Endothelial cell (in vitro differentiated cells): ENCODE data around the gene NXNL2. TPM values are rescaled to one million over a fixed set of nuclear protein-coding genes. Genes with fewer than 3 reads are reported as not detected.
A peak's percentile ranks its signal among the peaks of the same experiment; 100 is the strongest.

ENCODE experiments used
- DNase-seq: peaks from one replicate; pipeline ENCODE4 v3.0.0; 2021; ENCODE audit warnings: low spot score
- H3K27ac Mint-ChIP-seq: one replicate; pipeline ENCODE4 v1.8.0; 2021; ENCODE audit warnings: mixed read lengths, inconsistent platforms; ENCODE audit not compliant: unreplicated experiment
- H3K27me3 Mint-ChIP-seq: one replicate; pipeline ENCODE4 v1.8.0; 2021; ENCODE audit warnings: mild to moderate bottlenecking, moderate library complexity, mixed read lengths, inconsistent platforms; ENCODE audit not compliant: unreplicated experiment
- H3K36me3 Mint-ChIP-seq: one replicate; pipeline ENCODE4 v1.8.0; 2021; ENCODE audit warnings: mild to moderate bottlenecking, low read depth, mixed read lengths, inconsistent platforms; ENCODE audit not compliant: unreplicated experiment
- H3K4me1 Mint-ChIP-seq: one replicate; pipeline ENCODE4 v1.8.0; 2021; ENCODE audit warnings: mild to moderate bottlenecking, mixed read lengths, inconsistent platforms; ENCODE audit not compliant: unreplicated experiment
- H3K4me3 Mint-ChIP-seq: one replicate; pipeline ENCODE4 v1.8.0; 2021; ENCODE audit warnings: mild to moderate bottlenecking, mixed read lengths, inconsistent platforms; ENCODE audit not compliant: unreplicated experiment
- H3K9me3 Mint-ChIP-seq: one replicate; pipeline ENCODE4 v1.8.0; 2021; ENCODE audit warnings: mixed read lengths, inconsistent platforms; ENCODE audit not compliant: unreplicated experiment
- total RNA-seq: library from RNA; stranded (reverse); fragmentation: NEBNext Ultra II Directional; extraction: Animal tissue kit (Norgen Biotek cat#: 25700); gene quantifications from one replicate; pipeline ENCODE4 v1.2.1, GENCODE V29; 2021; ENCODE audit not compliant: unreplicated experiment
- TF ChIP-seq, protein P1 (sequence below): fragments of 200-600 bp; sonication (generic); IDR thresholded peaks from one replicate; pipeline ENCODE4 v1.5.0; 2021; ENCODE audit warnings: antibody characterized with exemption; ENCODE audit not compliant: unreplicated experiment

The NXNL2 gene
- total RNA-seq, 1 donor from 2014 or later: not detected

DNA sequence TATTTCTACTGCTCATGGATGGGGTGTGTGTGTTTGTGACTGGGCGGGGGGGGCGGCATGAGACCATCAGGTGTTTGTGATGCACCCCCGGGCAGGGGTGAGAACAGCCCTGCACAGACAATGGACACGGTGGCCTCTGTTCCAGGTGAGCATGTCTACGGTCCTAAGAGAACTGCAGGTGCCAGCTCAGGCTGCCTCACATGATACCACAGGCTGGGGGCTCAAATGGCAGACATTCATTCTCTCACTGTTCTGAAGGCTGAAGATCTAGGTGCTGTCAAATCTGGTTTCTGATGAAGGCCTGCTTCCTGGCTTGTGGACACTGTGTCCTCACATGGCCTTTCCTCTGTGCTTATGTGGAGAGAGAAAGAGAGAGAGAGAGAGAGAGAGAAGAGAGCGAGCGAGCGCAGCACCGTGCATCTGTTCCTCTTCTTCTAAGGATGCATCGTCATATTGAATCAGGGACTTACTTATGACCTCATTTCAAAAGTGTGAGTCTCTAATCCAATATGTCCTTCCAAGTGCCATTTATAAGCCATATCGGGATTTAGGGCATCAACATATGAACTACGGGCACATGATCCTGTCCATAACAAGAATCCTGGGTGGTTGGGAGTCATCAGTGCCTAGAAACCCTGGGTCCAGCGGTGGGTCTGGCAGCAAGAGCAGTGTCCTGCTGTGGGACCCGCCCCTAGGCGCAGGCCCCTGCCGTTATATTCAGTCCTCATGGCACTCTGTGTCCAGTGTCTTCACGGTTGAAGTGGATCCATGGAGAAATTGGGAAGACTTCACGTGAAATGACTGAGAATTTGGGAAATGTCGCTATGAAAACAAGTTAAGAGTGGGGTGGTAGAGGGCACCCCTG is 42.5 kb downstream of the NXNL2 start:
- H3K27me3 Mint-ChIP-seq: peaks cover 5% of the 10 kb centered on the region
- no peak overlapping the region for H3K27ac Mint-ChIP-seq
- H3K4me1 Mint-ChIP-seq: no peaks in the 10 kb centered on the region
- TF ChIP-seq, protein P1, sequence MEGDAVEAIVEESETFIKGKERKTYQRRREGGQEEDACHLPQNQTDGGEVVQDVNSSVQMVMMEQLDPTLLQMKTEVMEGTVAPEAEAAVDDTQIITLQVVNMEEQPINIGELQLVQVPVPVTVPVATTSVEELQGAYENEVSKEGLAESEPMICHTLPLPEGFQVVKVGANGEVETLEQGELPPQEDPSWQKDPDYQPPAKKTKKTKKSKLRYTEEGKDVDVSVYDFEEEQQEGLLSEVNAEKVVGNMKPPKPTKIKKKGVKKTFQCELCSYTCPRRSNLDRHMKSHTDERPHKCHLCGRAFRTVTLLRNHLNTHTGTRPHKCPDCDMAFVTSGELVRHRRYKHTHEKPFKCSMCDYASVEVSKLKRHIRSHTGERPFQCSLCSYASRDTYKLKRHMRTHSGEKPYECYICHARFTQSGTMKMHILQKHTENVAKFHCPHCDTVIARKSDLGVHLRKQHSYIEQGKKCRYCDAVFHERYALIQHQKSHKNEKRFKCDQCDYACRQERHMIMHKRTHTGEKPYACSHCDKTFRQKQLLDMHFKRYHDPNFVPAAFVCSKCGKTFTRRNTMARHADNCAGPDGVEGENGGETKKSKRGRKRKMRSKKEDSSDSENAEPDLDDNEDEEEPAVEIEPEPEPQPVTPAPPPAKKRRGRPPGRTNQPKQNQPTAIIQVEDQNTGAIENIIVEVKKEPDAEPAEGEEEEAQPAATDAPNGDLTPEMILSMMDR: no peak
- H3K9me3 Mint-ChIP-seq: no peaks in the 10 kb centered on the region
- DNase-seq: no peak
- H3K4me3 Mint-ChIP-seq: no peak overlapping the region
- H3K36me3 Mint-ChIP-seq: no peaks in the 10 kb centered on the region

DNA sequence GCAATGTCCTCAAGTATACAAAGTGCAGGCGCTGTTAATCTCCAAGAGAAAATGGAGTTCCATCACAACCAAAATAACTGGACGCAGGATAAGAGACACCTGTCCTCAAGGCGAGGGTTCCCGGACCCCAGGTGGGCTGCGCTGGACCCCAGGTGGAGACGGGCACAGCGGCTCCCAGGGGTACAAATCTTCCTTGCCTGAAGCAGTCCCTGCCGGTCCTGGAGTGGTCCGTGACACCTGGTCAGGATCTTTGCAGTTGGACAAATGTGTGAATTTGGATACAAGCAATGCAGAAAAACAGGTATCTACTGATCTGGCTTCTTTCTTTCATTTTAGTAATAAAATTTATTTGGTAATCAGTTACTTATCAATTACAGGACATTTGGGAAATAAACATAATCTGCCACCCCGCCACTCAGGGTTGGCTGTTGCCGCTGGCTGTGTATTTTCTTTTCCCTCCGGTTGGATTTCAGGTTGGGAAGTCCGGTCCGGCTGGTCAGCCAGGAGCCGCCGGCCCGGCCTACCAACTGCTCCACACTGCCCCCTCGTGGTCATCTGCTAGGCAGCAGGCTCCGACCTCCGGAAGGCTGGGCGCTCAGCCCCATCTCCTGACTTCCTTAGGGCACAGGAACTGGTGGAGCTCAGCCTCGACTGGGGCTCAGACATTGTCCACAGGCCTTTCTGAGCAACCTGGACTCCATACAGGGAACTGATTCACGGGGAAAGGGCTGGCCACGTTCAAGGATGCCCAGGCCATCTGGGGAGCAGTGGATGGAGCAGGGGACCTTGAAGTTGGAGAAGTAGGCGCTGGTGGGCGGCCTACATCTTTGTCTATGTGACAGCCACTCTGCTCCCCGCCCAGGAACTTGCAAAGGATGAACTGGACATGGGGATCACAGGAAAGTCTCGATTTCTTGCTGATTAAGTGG is 43.4 kb downstream of the NXNL2 start:
- no peaks in the 10 kb centered on the region for H3K4me1 Mint-ChIP-seq

DNA sequence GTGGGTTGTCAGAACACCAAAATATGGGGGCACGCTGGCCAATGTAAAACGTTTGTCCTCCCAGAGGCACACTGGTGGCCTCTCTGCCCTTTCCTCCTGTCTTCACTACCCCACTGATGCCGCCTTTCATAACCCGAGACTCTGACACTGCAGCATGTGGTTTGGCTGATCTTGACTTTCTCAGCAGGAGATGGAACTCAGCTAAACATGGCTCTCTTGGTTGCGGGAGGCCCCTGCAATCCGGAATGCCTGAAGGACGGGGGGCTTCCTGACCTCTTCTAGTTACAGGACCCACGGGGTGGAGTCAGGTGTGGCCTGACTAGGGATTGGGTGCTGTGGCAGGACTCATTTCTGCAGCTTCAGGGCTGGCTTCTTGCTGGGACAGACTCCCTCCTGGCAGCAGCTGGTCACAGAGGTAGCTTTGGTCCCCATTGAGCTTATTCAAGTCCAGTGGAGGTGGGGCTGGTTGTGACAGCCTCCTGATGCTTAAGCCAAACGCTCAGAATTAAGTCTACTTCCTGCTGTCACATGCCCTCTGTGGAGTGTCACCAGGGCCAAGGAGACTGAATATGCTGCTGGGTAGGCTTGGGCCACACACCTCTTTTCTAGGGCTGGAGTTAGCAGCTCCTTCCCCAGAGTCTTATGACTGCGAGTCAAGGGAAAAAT is 44.2 kb downstream of the NXNL2 start:
- Mint-ChIP-seq H3K27me3 (peaks cover 5% of the 10 kb centered on the region), H3K4me3 (no peak overlapping the region), H3K4me1 (peaks cover 6% of the 10 kb centered on the region), H3K36me3 (no peaks in the 10 kb centered on the region), H3K27ac (no peak overlapping the region), H3K9me3 (no peaks in the 10 kb centered on the region)
- TF ChIP-seq, protein P1: no peak
- DNase-seq: no peak

More for the DNA sequence above, 43.4 kb downstream of the NXNL2 start:
- Mint-ChIP-seq H3K27ac (no peak overlapping the region), H3K9me3 (no peaks in the 10 kb centered on the region), H3K27me3 (peaks cover 5% of the 10 kb centered on the region), H3K36me3 (no peaks in the 10 kb centered on the region), H3K4me3 (no peak overlapping the region)
- TF ChIP-seq, protein P1: peak; percentile 98
- DNase-seq: peak; percentile 92

- Mint-ChIP-seq H3K27ac (no peak overlapping the region), H3K4me3 (no peak overlapping the region), H3K9me3 (no peaks in the 10 kb centered on the region), H3K4me1 (peaks cover 8% of the 10 kb centered on the region), H3K27me3 (peaks cover 3% of the 10 kb centered on the region), H3K36me3 (no peaks in the 10 kb centered on the region)
- DNase-seq: no peak
- TF ChIP-seq, protein P1: no peak
Observed at GRCh38 chr9:88580961-88581360, 46.0 kb downstream of the NXNL2 start.
